Measurements from ENCODE around the gene LKAAEAR1.

GRCh38 chr20:64082820-64083377, 1.3 kb downstream of the LKAAEAR1 start:
- TF ChIP-seq CTCF (IDR thresholded peaks at IDR 0.05; ENCODE audit: insufficient read depth, low read depth, low read length) (no peak), EZH2 (IDR thresholded peaks at IDR 0.05; ENCODE audit: insufficient read depth, low read length) (no peak)
